GM15510 (cell line): ENCODE results near the gene BCL2L2.

Experiments
- POLR2A ChIP-seq: IDR thresholded peaks from 3 replicates; pipeline ENCODE4 v1.6.1; 2011; ENCODE audit warnings: borderline replicate concordance; ENCODE audit not compliant: insufficient read length; ENCODE audit errors: extremely low read depth

Gene BCL2L2

DNA sequence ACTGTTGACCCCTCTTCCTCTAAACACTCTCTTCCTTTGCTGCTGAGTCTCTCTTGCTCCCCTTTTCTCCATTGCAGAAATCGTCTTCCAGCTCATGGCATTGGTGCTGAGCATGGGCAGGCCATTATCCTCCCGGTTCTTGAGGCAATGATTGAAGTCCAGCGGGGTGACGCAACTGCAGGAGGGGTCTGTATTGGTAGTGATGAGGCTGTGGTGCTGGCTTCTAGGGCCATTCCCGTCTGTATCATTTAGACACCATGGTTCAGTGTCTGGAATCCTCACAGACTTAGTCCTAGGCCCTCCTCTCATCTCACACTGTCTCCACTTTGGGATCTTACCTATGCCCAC is 46.8 kb downstream of the BCL2L2 start:
- no peak for TF ChIP-seq POLR2A

DNA sequence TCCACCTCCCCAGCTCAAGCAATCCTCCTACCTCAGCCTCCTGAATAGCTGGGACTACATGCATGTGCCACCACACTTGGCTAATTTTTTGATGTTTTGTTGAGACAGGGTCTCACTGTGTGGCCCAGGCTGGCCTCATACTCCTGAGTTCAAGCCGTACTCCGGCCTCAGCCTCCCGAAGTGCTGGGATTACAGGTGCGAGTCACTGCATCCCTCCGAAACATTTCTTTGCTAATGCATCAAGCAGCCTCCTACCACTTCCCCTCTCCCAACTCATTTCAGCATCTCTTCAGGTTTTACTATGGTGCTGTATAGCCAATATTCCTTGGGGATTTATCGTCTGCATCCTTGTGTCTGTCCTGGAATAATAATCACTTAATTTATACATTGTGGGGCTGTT is 48.4 kb downstream of the BCL2L2 start:
- no peak for TF ChIP-seq POLR2A

DNA sequence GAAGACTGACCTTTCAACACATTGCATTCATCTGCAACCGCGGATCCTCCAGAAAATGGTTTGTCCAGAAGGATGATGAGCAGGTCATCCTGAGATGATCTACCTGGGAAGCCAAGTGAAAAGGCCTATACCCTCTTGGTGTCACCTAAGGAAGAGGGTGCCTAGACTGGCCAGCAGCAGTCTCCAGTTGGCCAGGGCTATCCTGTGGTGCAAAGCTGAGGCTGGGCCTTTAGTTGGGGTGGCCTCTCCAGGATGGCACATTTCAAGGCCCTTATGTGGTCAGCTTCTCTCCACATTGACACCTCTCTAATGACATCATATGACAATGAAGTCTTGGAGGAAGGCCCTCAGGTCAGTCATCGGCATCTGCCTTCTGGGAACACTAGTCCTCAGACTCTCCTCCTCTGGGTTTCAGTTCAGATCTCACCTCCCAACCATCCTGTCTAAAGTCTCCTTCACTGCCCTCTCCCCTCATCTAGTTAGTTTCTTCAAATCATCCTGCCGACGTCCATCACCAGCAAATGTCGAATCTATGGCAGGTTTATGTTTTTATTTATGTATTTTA is 49.3 kb downstream of the BCL2L2 start:
- TF ChIP-seq POLR2A, result no peak

DNA sequence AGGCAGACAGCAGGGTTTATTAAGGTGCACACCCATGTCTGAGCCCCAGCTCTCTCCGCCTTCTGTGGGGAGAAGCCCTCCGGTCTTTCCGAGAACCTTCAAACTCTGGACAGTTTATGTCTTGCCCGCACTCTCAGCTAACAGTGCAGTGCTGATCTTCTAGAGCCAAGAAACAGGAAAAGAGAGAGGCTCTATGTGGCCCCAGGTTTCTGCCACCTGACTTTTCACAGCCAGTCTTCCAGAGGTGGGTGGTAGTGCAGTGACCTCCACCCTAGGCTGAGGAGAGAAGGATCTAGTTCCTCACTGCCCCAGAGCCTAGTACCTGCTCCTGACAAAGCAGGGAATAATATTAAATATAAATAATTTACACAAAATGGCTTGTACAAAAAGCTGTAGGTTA is 50.0 kb downstream of the BCL2L2 start:
- no peak for TF ChIP-seq POLR2A

DNA sequence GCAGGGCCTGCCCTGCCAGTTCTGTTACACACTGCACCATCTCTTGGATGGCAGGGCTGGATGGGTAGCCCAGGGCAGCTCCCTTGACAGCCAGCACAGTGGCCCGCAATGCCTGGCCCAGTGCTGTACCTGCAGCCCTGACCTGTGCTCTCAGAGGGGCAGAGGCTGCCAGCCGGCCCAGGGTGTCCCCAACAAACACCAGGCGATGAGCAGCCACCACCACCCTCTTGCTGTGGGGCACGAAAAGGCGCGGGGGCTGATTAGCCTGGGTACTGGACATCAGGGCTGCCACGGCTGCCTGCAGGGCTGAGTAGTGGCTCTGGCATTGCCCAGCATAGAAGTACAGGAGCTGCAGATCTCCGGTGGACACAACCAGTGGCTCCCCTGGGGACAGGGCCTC is 50.6 kb downstream of the BCL2L2 start:
- no peak for TF ChIP-seq POLR2A

DNA sequence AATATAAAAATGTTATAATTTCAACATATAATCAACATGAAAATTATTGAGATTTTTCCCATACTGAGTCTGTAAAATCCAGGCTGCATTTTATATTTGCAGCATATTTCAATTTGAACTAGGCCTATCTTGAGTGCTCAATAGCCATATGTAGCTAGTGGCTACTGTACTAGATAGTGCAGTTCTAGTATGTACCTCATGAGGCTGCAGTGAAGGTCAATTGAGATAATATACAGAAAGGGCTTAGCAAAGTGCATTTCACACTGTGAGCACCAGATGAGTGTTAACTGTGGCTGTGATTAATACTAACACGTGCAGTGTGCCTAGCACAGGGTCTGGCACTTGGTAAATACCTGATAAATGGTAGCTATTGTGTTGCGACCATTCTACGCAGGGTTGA is 51.4 kb downstream of the BCL2L2 start:
- no peak for TF ChIP-seq POLR2A

DNA sequence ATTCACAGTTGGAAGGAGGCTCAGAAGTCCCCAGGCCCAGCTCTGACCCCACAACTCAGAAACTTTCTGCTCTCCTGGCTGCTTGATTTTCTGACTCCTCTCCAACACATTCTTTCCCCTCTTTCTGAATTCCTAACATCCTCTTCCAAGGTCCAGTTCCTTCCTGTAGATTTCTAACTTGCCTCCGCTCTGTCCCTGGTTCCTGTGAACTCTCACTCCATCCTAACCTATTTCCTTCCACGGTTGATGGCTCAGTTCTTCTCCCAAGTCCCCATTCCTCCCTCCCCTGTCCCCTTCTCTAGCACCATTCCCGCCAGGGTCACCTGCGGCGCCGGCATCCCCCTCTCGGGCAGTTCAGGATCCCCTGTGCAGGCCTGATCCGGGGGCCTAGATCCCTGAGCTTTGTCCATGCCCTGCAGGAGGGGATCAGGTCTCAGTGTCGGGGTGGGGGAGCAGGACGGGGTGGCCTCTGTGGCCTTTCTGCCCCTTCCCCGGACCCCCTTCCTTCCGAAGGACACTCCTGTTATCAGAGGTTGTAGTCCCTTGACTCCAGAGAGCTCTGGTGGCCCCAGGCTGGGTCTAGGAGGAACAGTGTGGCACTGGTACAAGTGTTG is 52.0 kb downstream of the BCL2L2 start:
- TF ChIP-seq POLR2A, result no peak

DNA sequence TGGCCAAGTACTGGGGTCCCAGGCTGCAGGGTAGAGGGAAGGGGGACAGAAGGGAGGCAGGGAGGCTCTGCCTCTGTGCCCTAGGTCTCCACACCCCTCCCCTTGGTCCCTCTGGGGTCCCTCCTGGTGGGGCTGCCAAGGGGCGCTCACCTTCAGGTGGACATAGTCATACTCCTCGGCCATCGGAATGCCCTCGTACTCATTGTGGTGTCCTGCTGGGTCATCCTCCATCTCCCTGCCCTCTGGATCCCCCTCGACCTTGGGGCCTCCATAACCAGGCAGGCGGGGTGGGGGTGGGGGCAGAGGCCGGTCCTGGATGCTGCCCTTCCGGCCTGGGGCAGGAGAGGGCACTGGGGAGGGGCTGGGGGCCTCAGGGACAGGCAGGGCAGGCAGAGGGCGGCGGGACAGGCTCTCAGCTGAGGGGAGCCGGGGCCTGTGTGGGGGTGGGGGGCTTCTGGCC is 52.6 kb downstream of the BCL2L2 start:
- no peak for TF ChIP-seq POLR2A

DNA sequence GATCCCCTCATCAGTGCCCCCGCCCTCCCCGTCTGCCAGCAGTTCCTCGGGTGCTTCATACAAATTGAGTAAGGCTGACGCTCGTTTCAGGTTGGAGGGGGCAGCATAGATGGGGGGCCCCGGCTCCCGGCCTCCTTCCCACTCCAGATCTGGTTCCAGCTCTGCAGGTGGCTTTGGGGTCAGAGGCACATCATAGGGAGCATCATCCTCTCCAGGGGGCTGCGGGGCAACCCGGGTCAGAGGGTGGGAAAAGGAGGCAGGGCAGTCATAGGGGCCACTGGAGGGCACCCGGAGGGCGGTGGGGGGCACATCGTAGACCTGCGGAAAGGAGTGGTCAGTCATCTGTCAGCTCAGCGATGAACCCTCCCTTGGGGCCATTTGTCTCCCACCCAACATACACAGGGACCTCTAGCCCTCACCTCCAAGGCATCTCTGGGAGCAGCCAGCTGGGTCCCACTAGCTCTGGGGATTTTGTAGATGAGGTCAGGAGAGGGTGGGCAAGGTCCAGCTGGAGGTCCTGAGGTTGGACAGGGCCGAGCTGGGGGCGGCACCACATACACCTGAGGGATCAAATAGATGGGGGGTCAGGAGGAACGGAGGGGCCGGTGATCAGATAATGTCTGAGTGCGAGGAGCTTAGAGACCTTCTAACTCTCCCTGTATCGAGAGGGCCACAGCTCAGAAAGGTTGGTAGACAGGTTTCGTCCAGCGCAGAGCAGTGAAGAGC is 53.3 kb downstream of the BCL2L2 start:
- no peak for TF ChIP-seq POLR2A

DNA sequence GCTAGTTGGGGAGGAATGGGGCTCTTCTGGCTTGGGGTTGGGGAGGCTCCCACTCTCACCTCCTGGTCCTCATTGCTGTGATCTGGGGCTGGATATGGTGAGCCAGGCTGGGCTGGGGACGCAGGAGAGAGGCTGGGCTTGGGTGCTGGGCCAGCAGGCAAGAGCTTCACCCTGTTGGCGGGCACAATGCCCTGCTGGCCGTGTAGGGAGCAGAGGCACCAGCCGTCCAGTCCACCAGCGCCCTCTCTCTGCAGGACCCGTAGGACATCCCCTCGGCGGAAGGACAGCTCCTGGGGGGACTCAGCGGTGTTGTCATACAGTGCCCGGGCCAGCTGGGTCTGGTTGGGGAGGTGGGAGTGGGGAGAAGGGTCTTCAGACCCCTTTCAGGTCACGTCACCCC is 53.9 kb downstream of the BCL2L2 start:
- no peak for TF ChIP-seq POLR2A

DNA sequence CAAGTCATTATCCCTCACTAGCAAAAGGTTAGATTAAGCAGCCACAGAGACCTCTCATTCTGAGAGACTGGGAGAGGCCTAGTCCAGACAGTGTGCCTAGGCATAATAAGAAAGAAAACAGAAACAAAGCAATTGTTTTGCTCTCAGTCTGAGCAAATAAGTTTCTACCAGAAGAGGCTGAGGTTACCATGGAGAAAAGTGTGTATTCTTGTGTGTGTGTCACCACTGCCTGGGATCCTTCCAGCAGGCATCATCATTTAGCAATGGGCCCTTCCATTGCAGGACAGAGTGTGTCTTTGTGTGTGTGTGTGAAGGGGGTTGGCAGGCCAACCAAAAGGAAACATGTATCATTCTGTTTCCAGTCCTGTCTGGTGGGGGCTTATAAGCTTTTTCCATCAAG is 54.7 kb downstream of the BCL2L2 start:
- no peak for TF ChIP-seq POLR2A
